IMR-90 (cell line): ENCODE data around the gene DOCK2. TPM values are rescaled to one million over a fixed set of nuclear protein-coding genes. Genes with fewer than 3 reads are reported as not detected.

Source experiments
- ATAC-seq: fragments of 200-7000 bp; cut with Tn5 transposase; 2 replicates; pipeline ENCODE4 v1.9.1; 2020; ENCODE audit warnings: low read depth, mild to moderate bottlenecking, moderate library complexity
- BruUV-seq: library from RNA; stranded (reverse); fragments of 400-500 nt; replicated peaks from 2 replicates; lab custom pipeline; 2021; lab: Mats Ljungman, UMichigan
- CTCF ChIA-PET: fragments of 300-600 bp; formaldehyde crosslinking; extraction: SDS; loops from one replicate; lab custom pipeline; 2021; ENCODE audit warnings: antibody characterized with exemption; lab: Yijun Ruan, JAX
- POLR2A ChIA-PET: fragments of 300-600 bp; sonication (Branson Sonifier 250); formaldehyde crosslinking; loops from one replicate; lab custom pipeline; 2022; ENCODE audit warnings: antibody characterized with exemption; ENCODE audit not compliant: unreplicated experiment; lab: Charles Lee
- DNase-seq: peaks from one replicate; pipeline ENCODE4 v3.0.0; 2013
- H2AFZ ChIP-seq: replicated peaks from 2 replicates; pipeline ENCODE3; 2013; ENCODE audit warnings: low read length, mild to moderate bottlenecking; ENCODE audit not compliant: poor library complexity
- H2AK5ac ChIP-seq: 2 replicates; pipeline ENCODE4 v1.6.1; 2013; ENCODE audit warnings: low read depth, low read length, inconsistent platforms
- H2AK9ac ChIP-seq: replicated peaks from 2 replicates; pipeline ENCODE3; 2013; ENCODE audit warnings: mild to moderate bottlenecking, low read depth, low read length, moderate library complexity; ENCODE audit not compliant: poor library complexity
- H2BK120ac ChIP-seq: 2 replicates; pipeline ENCODE4 v1.6.1; 2013; ENCODE audit warnings: low read depth, low read length, inconsistent platforms
- H2BK15ac ChIP-seq: 3 replicates; pipeline ENCODE4 v1.6.1; 2013; ENCODE audit warnings: low read depth, low read length, inconsistent platforms
- H2BK20ac ChIP-seq: 2 replicates; pipeline ENCODE4 v1.6.1; 2013; ENCODE audit warnings: low read depth, mild to moderate bottlenecking, inconsistent platforms, low read length, moderate library complexity
- H2BK5ac ChIP-seq: 2 replicates; pipeline ENCODE4 v1.6.1; 2013; ENCODE audit warnings: mild to moderate bottlenecking, low read depth, low read length, inconsistent platforms; ENCODE audit not compliant: poor library complexity, severe bottlenecking
- H3K14ac ChIP-seq: replicated peaks from 2 replicates; pipeline ENCODE4 v1.6.1; 2013; ENCODE audit warnings: low read depth, low read length, inconsistent platforms
- H3K18ac ChIP-seq: 2 replicates; pipeline ENCODE4 v1.6.1; 2013; ENCODE audit warnings: low read depth, low read length, control low read depth
- H3K23ac ChIP-seq: 2 replicates; pipeline ENCODE4 v1.6.1; 2013; ENCODE audit warnings: low read depth, low read length, inconsistent platforms
- H3K27ac ChIP-seq: 2 replicates; pipeline ENCODE4 v1.5.1; 2013; ENCODE audit warnings: mild to moderate bottlenecking, control low read depth, low read length; ENCODE audit not compliant: insufficient read depth
- H3K27me3 ChIP-seq: 2 replicates; pipeline ENCODE4 v1.6.1; 2013; ENCODE audit warnings: low read length; ENCODE audit not compliant: control insufficient read depth, insufficient read depth
- H3K36me3 ChIP-seq: 2 replicates; pipeline ENCODE4 v1.6.1; 2013; ENCODE audit warnings: low read length, mixed read lengths; ENCODE audit not compliant: control insufficient read depth, insufficient read depth
- H3K4ac ChIP-seq: 2 replicates; pipeline ENCODE4 v1.6.1; 2013; ENCODE audit warnings: low read depth, low read length, inconsistent platforms
- H3K4me1 ChIP-seq: 2 replicates; pipeline ENCODE4 v1.6.1; 2013; ENCODE audit warnings: low read length, mixed read lengths; ENCODE audit not compliant: control insufficient read depth, insufficient read depth
- H3K4me2 ChIP-seq: 2 replicates; pipeline ENCODE4 v1.6.1; 2013; ENCODE audit warnings: low read depth, mild to moderate bottlenecking, control low read depth, low read length, moderate library complexity
- H3K4me3 ChIP-seq: 2 replicates; pipeline ENCODE4 v1.5.1; 2013; ENCODE audit warnings: low read depth, mild to moderate bottlenecking, control low read depth, low read length, moderate library complexity; ENCODE audit not compliant: insufficient read depth
- H3K56ac ChIP-seq: 2 replicates; pipeline ENCODE4 v1.6.1; 2013; ENCODE audit warnings: low read length, inconsistent platforms; ENCODE audit not compliant: insufficient read depth; ENCODE audit errors: extremely low read depth
- H3K79me1 ChIP-seq, 2 experiments: 2 replicates each; pipeline ENCODE4 v1.6.1; 2013; ENCODE audit warnings: low read length in 2 of 2, inconsistent platforms in 1 of 2, low read depth in 1 of 2
- H3K9ac ChIP-seq: 2 replicates; pipeline ENCODE4 v1.6.1; 2013; ENCODE audit warnings: low read depth, low read length, control low read depth
- H3K9me1 ChIP-seq: 2 replicates; pipeline ENCODE4 v1.6.1; 2013; ENCODE audit warnings: low read length, inconsistent platforms; ENCODE audit not compliant: insufficient read depth
- H3K9me3 ChIP-seq: 2 replicates; pipeline ENCODE4 v1.6.1; 2013; ENCODE audit warnings: low read length; ENCODE audit not compliant: control insufficient read depth, insufficient read depth
- H4K20me1 ChIP-seq: 2 replicates; pipeline ENCODE4 v1.6.1; 2013; ENCODE audit warnings: low read length, inconsistent platforms; ENCODE audit not compliant: insufficient read depth
- H4K5ac ChIP-seq: 2 replicates; pipeline ENCODE4 v1.6.1; 2013; ENCODE audit warnings: mild to moderate bottlenecking, low read depth, low read length, control low read depth
- H4K8ac ChIP-seq, 2 experiments: 2 replicates each; pipeline ENCODE4 v1.6.1; 2013; ENCODE audit warnings: low read depth in 2 of 2, low read length in 2 of 2, control low read depth in 1 of 2, inconsistent platforms in 1 of 2
- H4K91ac ChIP-seq: 2 replicates; pipeline ENCODE4 v1.6.1; 2013; ENCODE audit warnings: low read depth, low read length, inconsistent platforms; ENCODE audit not compliant: insufficient read depth
- BHLHE40 ChIP-seq: fragments of 150-350 bp; IDR thresholded peaks from 2 replicates; pipeline ENCODE4 v1.6.1; 2016; ENCODE audit warnings: mild to moderate bottlenecking, low read depth, low read length
- CEBPB ChIP-seq: IDR thresholded peaks from 2 replicates; pipeline ENCODE4 v1.6.1; 2012; ENCODE audit warnings: low read depth, low read length, improper control_type of control experiment
- CHD1 ChIP-seq: IDR thresholded peaks from 2 replicates; pipeline ENCODE4 v1.6.1; 2012; ENCODE audit warnings: low read depth, low read length, improper control_type of control experiment
- CTCF ChIP-seq: conservative IDR thresholded peaks from 2 replicates; pipeline ENCODE4 v1.5.1; 2012; ENCODE audit warnings: mild to moderate bottlenecking, low read depth, low read length, improper control_type of control experiment
- ELK1 ChIP-seq: fragments of 150-350 bp; IDR thresholded peaks from 2 replicates; pipeline ENCODE4 v1.6.1; 2016; ENCODE audit warnings: low read depth, mild to moderate bottlenecking, low read length, moderate library complexity, borderline replicate concordance
- FOS ChIP-seq: fragments of 150-350 bp; IDR thresholded peaks from 2 replicates; pipeline ENCODE4 v1.6.1; 2016; ENCODE audit warnings: low read depth, low read length
- MAFK ChIP-seq: IDR thresholded peaks from 2 replicates; pipeline ENCODE4 v1.6.1; 2012; ENCODE audit warnings: low read depth, low read length, improper control_type of control experiment
- MAZ ChIP-seq: IDR thresholded peaks from 2 replicates; pipeline ENCODE4 v1.6.1; 2012; ENCODE audit warnings: low read depth, mild to moderate bottlenecking, low read length, improper control_type of control experiment, moderate library complexity, borderline replicate concordance
- MXI1 ChIP-seq: IDR thresholded peaks from 2 replicates; pipeline ENCODE4 v1.6.1; 2012; ENCODE audit warnings: low read depth, mild to moderate bottlenecking, low read length, moderate library complexity, borderline replicate concordance
- NFE2L2 ChIP-seq: fragments of 150-350 bp; IDR thresholded peaks from 2 replicates; pipeline ENCODE4 v1.6.1; 2016; ENCODE audit warnings: low read depth, mild to moderate bottlenecking, low read length
- POLR2A ChIP-seq: IDR thresholded peaks from 2 replicates; pipeline ENCODE4 v1.6.1; 2012; ENCODE audit warnings: mild to moderate bottlenecking, low read depth, low read length
- RCOR1 ChIP-seq: IDR thresholded peaks from 2 replicates; pipeline ENCODE4 v1.6.1; 2012; ENCODE audit warnings: mild to moderate bottlenecking, low read length, improper control_type of control experiment; ENCODE audit not compliant: insufficient replicate concordance
- RFX5 ChIP-seq: IDR thresholded peaks from 2 replicates; pipeline ENCODE4 v1.8.0; 2012; ENCODE audit warnings: low read depth, mild to moderate bottlenecking, low read length, moderate library complexity
- SMC3 ChIP-seq: fragments of 150-350 bp; IDR thresholded peaks from 2 replicates; pipeline ENCODE4 v1.6.1; 2016; ENCODE audit warnings: low read depth, mild to moderate bottlenecking, antibody characterized with exemption, low read length, moderate library complexity
- USF2 ChIP-seq: fragments of 150-350 bp; IDR thresholded peaks from 2 replicates; pipeline ENCODE4 v1.6.1; 2017; ENCODE audit warnings: mild to moderate bottlenecking, antibody characterized with exemption, low read length, low read depth
- whole genome bisulfite sequencing, 2 experiments: methylation state at CpG; one replicate each; pipeline versions ENCODE4 v1.1.5 to v1.1.7; 2013; ENCODE audit warnings: missing lambda C conversion rate in 2 of 2; ENCODE audit not compliant: insufficient read length in 1 of 2; ENCODE audit errors: extremely low coverage in 2 of 2; 5-methylcytosine and 5-hydroxymethylcytosine counted together
- dilution Hi-C: fragments of 300-500 bp; cut with HindIII; formaldehyde crosslinking; loops from one replicate; pipeline ENCODE4 v1.14.3; 2018; ENCODE audit warnings: low sequenced_read_pairs; ENCODE audit not compliant: unreplicated experiment
- in situ Hi-C: fragments of 300-500 bp; cut with MboI; formaldehyde crosslinking; loops from 3 replicates; pipeline ENCODE4 v1.14.3; 2019; ENCODE audit warnings: low sequenced_read_pairs, inconsistent platforms, mixed read lengths
- intact Hi-C: fragments of 100-400 bp; cut with micrococcal nuclease; formaldehyde crosslinking; loops from 2 replicates; pipeline ENCODE4 v1.10.0; 2022
- polyA plus RNA-seq, 3 experiments: library from polyadenylated mRNA; depleted of rRNA; stranded (reverse); fragments of >200 nt; gene quantifications; 2 replicates each; pipeline ENCODE4 v1.2.3, GENCODE V29; 2012; ENCODE audit warnings: low replicate concordance in 1 of 3
- total RNA-seq: library from RNA; depleted of rRNA; stranded (reverse); fragments of >200 nt; gene quantifications from 2 replicates; pipeline ENCODE4 v1.2.3, GENCODE V29; 2012

DOCK2 gene
- total and polyA plus RNA-seq, 2 of the 4 experiments (the other 2 are of a cell fraction) = 0.72 to 3.0 TPM

DNA sequence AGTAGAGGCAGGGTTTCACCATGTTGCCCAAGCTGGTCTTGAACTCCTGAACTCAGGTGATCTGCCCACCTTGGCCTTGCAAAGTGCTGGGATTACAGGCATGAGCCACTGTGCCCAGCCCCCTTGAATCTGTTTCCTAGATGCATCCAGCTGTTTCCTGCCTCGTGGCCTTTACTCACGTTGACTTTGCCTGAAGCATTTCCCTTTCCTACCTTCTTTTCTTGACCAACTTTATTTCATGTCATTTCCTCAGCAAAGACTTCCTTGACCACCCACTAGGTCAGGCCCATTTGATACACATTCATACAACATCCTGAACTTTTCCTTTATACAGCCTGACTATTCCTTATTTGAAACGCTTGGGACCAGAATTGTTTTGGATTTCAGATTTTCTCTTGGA lies 51.0 kb downstream of the DOCK2 start:
- no peak overlapping the region for H3K4me3 ChIP-seq
- no peak overlapping the region for H2AK5ac ChIP-seq
- H3K14ac ChIP-seq = no peak overlapping the region
- POLR2A ChIA-PET = no interaction called here
- no peaks in the 10 kb centered on the region for H3K36me3 ChIP-seq
- BruUV-seq = no TSS peak
- no peak overlapping the region for H4K5ac ChIP-seq
- H4K91ac ChIP-seq = no peak overlapping the region
- H3K56ac ChIP-seq = no peak overlapping the region
- no peak overlapping the region for H3K23ac ChIP-seq
- no peaks in the 10 kb centered on the region for H3K79me1 ChIP-seq
- no peaks in the 10 kb centered on the region for H4K20me1 ChIP-seq
- no peak overlapping the region for H3K18ac ChIP-seq
- H3K9ac ChIP-seq = no peak overlapping the region
- H2BK20ac ChIP-seq = no peak overlapping the region
- no peak overlapping the region for H2AK9ac ChIP-seq
- in situ Hi-C loops = no loop called here
- DNase-seq = no peak
- no peaks in the 10 kb centered on the region for H3K9me1 ChIP-seq
- CTCF ChIA-PET = interaction anchor here (1.0 kb wide), 2 partner anchors 29 to 293 kb away, joined by 3 read pairs; no protein-coding TSS in a partner anchor
- no peak overlapping the region for H3K4me2 ChIP-seq
- dilution Hi-C loops = no loop called here
- H3K4me1 ChIP-seq = no peaks in the 10 kb centered on the region
- no peak overlapping the region for H3K27ac ChIP-seq
- no peak overlapping the region for H2BK120ac ChIP-seq
- no peak for ATAC-seq
- H2BK5ac ChIP-seq = no peak overlapping the region
- H2BK15ac ChIP-seq = no peak overlapping the region
- H3K9me3 ChIP-seq = no peaks in the 10 kb centered on the region
- H3K27me3 ChIP-seq = no peaks in the 10 kb centered on the region
- no peak overlapping the region for H2AFZ ChIP-seq
- TF ChIP-seq MXI1 (no peak), MAZ (no peak), FOS (no peak), SMC3 (no peak), NFE2L2 (no peak), BHLHE40 (no peak), CTCF (no peak), CEBPB (no peak), RFX5 (no peak), ELK1 (no peak), USF2 (no peak), POLR2A (no peak), CHD1 (no peak), RCOR1 (no peak), MAFK (no peak)
- 66% methylated on average over 2 of the region's 3 CpGs; no CpG with 5 or more reads in 1 of the 2 experiments for WGBS, 2 experiments
- no peak overlapping the region for H3K4ac ChIP-seq
- intact Hi-C loops = no loop called here
- no peak overlapping the region for H4K8ac ChIP-seq
